Prostate gland (tissue), 2 donors: ENCODE measurements around the gene VAV2.

Experiments
- POLR2A ChIP-seq: fragments of 450-650 bp; IDR thresholded peaks from one replicate; pipeline ENCODE4 v1.6.1; 2016; ENCODE audit warnings: antibody characterized with exemption, mild to moderate bottlenecking
- POLR2AphosphoS5 ChIP-seq: sonication (generic); formaldehyde crosslinking; IDR thresholded peaks from one replicate; pipeline ENCODE4 v1.6.1; 2017; ENCODE audit warnings: antibody characterized with exemption
- TF ChIP-seq, protein P1 (sequence below), 4 experiments: fragments of 200-600 bp in 2 of 4; fragments of 450-650 bp in 2 of 4; sonication (generic) in 2 of 4; IDR thresholded peaks; 1 replicate in 3 of 4; 2 replicates in 1 of 4; pipeline ENCODE4 v1.5.1; 2016 to 2019; ENCODE audit warnings: antibody characterized with exemption in 4 of 4, mild to moderate bottlenecking in 2 of 4, moderate library complexity in 2 of 4

DNA sequence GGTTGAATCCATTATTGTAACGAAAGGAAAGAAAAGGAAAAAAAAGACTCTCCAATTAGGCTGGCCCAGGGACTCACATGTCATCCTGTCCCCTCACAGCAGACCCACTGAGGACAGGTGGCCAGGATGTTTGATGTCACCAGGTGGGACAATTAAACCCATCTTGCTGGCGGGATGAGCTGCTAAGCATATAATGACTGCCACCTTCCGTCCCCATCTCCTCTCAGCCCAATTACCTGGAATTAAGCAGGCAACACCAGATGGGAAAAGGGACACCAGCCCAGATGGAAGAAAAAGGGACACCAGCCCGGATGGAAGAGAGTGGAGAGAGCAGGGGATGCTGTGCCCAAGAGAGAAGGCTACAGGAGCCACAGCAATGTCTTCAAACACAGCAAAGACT is 137.4 kb downstream of the VAV2 start:
- TF ChIP-seq, protein P1, sequence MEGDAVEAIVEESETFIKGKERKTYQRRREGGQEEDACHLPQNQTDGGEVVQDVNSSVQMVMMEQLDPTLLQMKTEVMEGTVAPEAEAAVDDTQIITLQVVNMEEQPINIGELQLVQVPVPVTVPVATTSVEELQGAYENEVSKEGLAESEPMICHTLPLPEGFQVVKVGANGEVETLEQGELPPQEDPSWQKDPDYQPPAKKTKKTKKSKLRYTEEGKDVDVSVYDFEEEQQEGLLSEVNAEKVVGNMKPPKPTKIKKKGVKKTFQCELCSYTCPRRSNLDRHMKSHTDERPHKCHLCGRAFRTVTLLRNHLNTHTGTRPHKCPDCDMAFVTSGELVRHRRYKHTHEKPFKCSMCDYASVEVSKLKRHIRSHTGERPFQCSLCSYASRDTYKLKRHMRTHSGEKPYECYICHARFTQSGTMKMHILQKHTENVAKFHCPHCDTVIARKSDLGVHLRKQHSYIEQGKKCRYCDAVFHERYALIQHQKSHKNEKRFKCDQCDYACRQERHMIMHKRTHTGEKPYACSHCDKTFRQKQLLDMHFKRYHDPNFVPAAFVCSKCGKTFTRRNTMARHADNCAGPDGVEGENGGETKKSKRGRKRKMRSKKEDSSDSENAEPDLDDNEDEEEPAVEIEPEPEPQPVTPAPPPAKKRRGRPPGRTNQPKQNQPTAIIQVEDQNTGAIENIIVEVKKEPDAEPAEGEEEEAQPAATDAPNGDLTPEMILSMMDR (IDR thresholded peaks at IDR 0.05) = no peak
- TF ChIP-seq POLR2AphosphoS5 = no peak
- TF ChIP-seq POLR2A = no peak
